PC-9 (cell line): Measurements from ENCODE around the gene METRN.

Experiments used
- CTCF ChIP-seq: fragments of 200-600 bp; sonication (generic); conservative IDR thresholded peaks from 2 replicates; pipeline ENCODE4 v1.6.1; 2017; ENCODE audit warnings: mixed run types, antibody characterized with exemption, mild to moderate bottlenecking, moderate library complexity
- EZH2 ChIP-seq: fragments of 200-600 bp; sonication (generic); IDR thresholded peaks from 2 replicates; pipeline ENCODE4 v1.8.0; 2017; ENCODE audit warnings: antibody characterized with exemption, low read depth

GRCh38 chr16:716768-717325, 1.9 kb downstream of the METRN start:
- TF ChIP-seq CTCF (no peak), EZH2 (no peak)
